Stimulated activated naive B cell treated with anti-CD40 and anti-IgM and Interleukin-4, amounts not matched to agents 10 μg/mL and 1 μg/mL and 100 μg/mL, for 72 hours (primary cell): Measurements from ENCODE around the gene IRX4.

Experiments
- ATAC-seq, 2 donors: fragments of 150-1000 bp; cut with Tn5 transposase; replicated peaks; 2 replicates each; pipeline ENCODE4 v1.10.0; 2021; ENCODE audit warnings: moderate library complexity in 1 of 2
- DNase-seq: peaks from one replicate; pipeline ENCODE4 v3.0.0; 2021
- H3K27ac Mint-ChIP-seq: one replicate; pipeline ENCODE4 v1.8.0; 2022; ENCODE audit warnings: mild to moderate bottlenecking, mixed read lengths
- H3K27me3 Mint-ChIP-seq, 2 donors: one replicate each; pipeline ENCODE4 v1.8.0; 2022; ENCODE audit warnings: mixed read lengths in 2 of 2
- H3K36me3 Mint-ChIP-seq, 2 donors: one replicate each; pipeline ENCODE4 v1.8.0; 2022; ENCODE audit warnings: mixed read lengths in 2 of 2, mild to moderate bottlenecking in 1 of 2
- H3K4me1 Mint-ChIP-seq, 2 donors: one replicate each; pipeline ENCODE4 v1.8.0; 2022; ENCODE audit warnings: mixed read lengths in 2 of 2, mild to moderate bottlenecking in 1 of 2
- H3K4me3 Mint-ChIP-seq, 2 donors: one replicate each; pipeline ENCODE4 v1.8.0; 2022; ENCODE audit warnings: mild to moderate bottlenecking in 2 of 2, mixed read lengths in 2 of 2, moderate library complexity in 1 of 2
- H3K9me3 Mint-ChIP-seq, 2 donors: one replicate each; pipeline ENCODE4 v1.8.0; 2022; ENCODE audit warnings: mixed read lengths in 2 of 2, mild to moderate bottlenecking in 1 of 2

Gene IRX4

GRCh38 chr5:1891391-1891790 is 8.7 kb upstream of the IRX4 start:
- no peak for DNase-seq
- Mint-ChIP-seq H3K4me3 (no peak overlapping the region), H3K27ac (no peak overlapping the region), H3K4me1 (peaks cover 0 to 7% of the 10 kb centered on the region in 2 donors), H3K27me3 (peaks cover 39 to 71% of the 10 kb centered on the region in 2 donors), H3K36me3 (no peaks in the 10 kb centered on the region), H3K9me3 (no peaks in the 10 kb centered on the region)
- ATAC-seq: no peak

GRCh38 chr5:1890296-1890695 is 7.6 kb upstream of the IRX4 start:
- H3K9me3 Mint-ChIP-seq: no peaks in the 10 kb centered on the region
- H3K4me1 Mint-ChIP-seq: peaks cover 0 to 13% of the 10 kb centered on the region in 2 donors
- ATAC-seq (no peak), DNase-seq (no peak)
- no peaks in the 10 kb centered on the region for H3K36me3 Mint-ChIP-seq
- H3K27ac Mint-ChIP-seq: no peak overlapping the region
- H3K27me3 Mint-ChIP-seq: peaks cover 42 to 75% of the 10 kb centered on the region in 2 donors
- H3K4me3 Mint-ChIP-seq: no peak overlapping the region

GRCh38 chr5:1889321-1890065 is 6.8 kb upstream of the IRX4 start:
- DNase-seq (no peak), ATAC-seq (no peak)
- H3K27me3 Mint-ChIP-seq: peaks cover 47 to 77% of the 10 kb centered on the region in 2 donors
- H3K27ac Mint-ChIP-seq: no peak overlapping the region
- H3K4me1 Mint-ChIP-seq: peaks cover 3 to 21% of the 10 kb centered on the region in 2 donors
- no peak overlapping the region for H3K4me3 Mint-ChIP-seq
- H3K9me3 Mint-ChIP-seq: no peaks in the 10 kb centered on the region
- H3K36me3 Mint-ChIP-seq: no peaks in the 10 kb centered on the region

GRCh38 chr5:1888541-1889251 is 6.0 kb upstream of the IRX4 start:
- no peak overlapping the region for H3K4me3 Mint-ChIP-seq
- ATAC-seq (no peak), DNase-seq (no peak)
- H3K4me1 Mint-ChIP-seq: peaks cover 7 to 29% of the 10 kb centered on the region in 2 donors
- no peaks in the 10 kb centered on the region for H3K9me3 Mint-ChIP-seq
- H3K27ac Mint-ChIP-seq: no peak overlapping the region
- H3K27me3 Mint-ChIP-seq: peaks cover 47 to 78% of the 10 kb centered on the region in 2 donors
- H3K36me3 Mint-ChIP-seq: no peaks in the 10 kb centered on the region

GRCh38 chr5:1887588-1888360 is 5.0 kb upstream of the IRX4 start:
- H3K4me1 Mint-ChIP-seq: peaks cover 7 to 33% of the 10 kb centered on the region in 2 donors
- ATAC-seq (no peak), DNase-seq (no peak)
- H3K27ac Mint-ChIP-seq: peak overlapping the region; percentile 31
- H3K36me3 Mint-ChIP-seq: no peaks in the 10 kb centered on the region
- H3K9me3 Mint-ChIP-seq: no peaks in the 10 kb centered on the region
- peaks cover 44 to 72% of the 10 kb centered on the region in 2 donors for H3K27me3 Mint-ChIP-seq
- H3K4me3 Mint-ChIP-seq: peak overlapping the region; percentile 14 to 53

- peak overlapping the region; percentile 32 to 67 for H3K4me3 Mint-ChIP-seq
- peak overlapping the region; percentile 59 for H3K27ac Mint-ChIP-seq
- DNase-seq (no peak), ATAC-seq (no peak)
- no peaks in the 10 kb centered on the region for H3K36me3 Mint-ChIP-seq
- H3K4me1 Mint-ChIP-seq: peaks cover 7 to 36% of the 10 kb centered on the region in 2 donors
- no peaks in the 10 kb centered on the region for H3K9me3 Mint-ChIP-seq
- H3K27me3 Mint-ChIP-seq: peaks cover 42 to 69% of the 10 kb centered on the region in 2 donors
Observed at GRCh38 chr5:1886846-1887587, 4.3 kb upstream of the IRX4 start.

GRCh38 chr5:1885868-1886845 is 3.4 kb upstream of the IRX4 start:
- Mint-ChIP-seq H3K27me3 (peaks cover 47 to 77% of the 10 kb centered on the region in 2 donors), H3K27ac (peak overlapping the region; percentile 75), H3K4me3 (peak overlapping the region in 1 of 2 donors; percentile 46), H3K36me3 (no peaks in the 10 kb centered on the region), H3K4me1 (peaks cover 11 to 43% of the 10 kb centered on the region in 2 donors), H3K9me3 (no peaks in the 10 kb centered on the region)
- no peak for DNase-seq
- ATAC-seq: no peak

- DNase-seq (no peak), ATAC-seq (no peak)
- Mint-ChIP-seq H3K27me3 (peaks cover 52 to 77% of the 10 kb centered on the region in 2 donors), H3K9me3 (no peaks in the 10 kb centered on the region), H3K27ac (peak overlapping the region; percentile 75), H3K36me3 (peaks cover 0 to 2% of the 10 kb centered on the region in 2 donors), H3K4me3 (peak overlapping the region in 1 of 2 donors; percentile 46), H3K4me1 (peaks cover 13 to 47% of the 10 kb centered on the region in 2 donors)
Observed at GRCh38 chr5:1885404-1885755, 2.7 kb upstream of the IRX4 start.

- H3K36me3 Mint-ChIP-seq: peaks cover 0 to 4% of the 10 kb centered on the region in 2 donors
- H3K27ac Mint-ChIP-seq: peak overlapping the region; percentile 89
- peaks cover 53 to 77% of the 10 kb centered on the region in 2 donors for H3K27me3 Mint-ChIP-seq
Observed at GRCh38 chr5:1884678-1885403, 2.1 kb upstream of the IRX4 start.

GRCh38 chr5:1883925-1884677 is 1.4 kb upstream of the IRX4 start:
- peak overlapping the region in 1 of 2 donors; percentile 48 for H3K4me3 Mint-ChIP-seq
- DNase-seq (no peak), ATAC-seq (no peak)
- peaks cover 55 to 77% of the 10 kb centered on the region in 2 donors for H3K27me3 Mint-ChIP-seq
- H3K4me1 Mint-ChIP-seq: peaks cover 15 to 49% of the 10 kb centered on the region in 2 donors
- peaks cover 3% of the 10 kb centered on the region in 2 donors for H3K9me3 Mint-ChIP-seq
- H3K27ac Mint-ChIP-seq: peak overlapping the region; percentile 89
- H3K36me3 Mint-ChIP-seq: peaks cover 0 to 8% of the 10 kb centered on the region in 2 donors

More at GRCh38 chr5:1884678-1885403, 2.1 kb upstream of the IRX4 start:
- Mint-ChIP-seq H3K4me3 (peak overlapping the region; percentile 38 to 67), H3K4me1 (peaks cover 13 to 49% of the 10 kb centered on the region in 2 donors), H3K9me3 (no peaks in the 10 kb centered on the region)
- ATAC-seq (no peak), DNase-seq (no peak)

- Mint-ChIP-seq H3K9me3 (peaks cover 3% of the 10 kb centered on the region in 2 donors), H3K4me3 (peak overlapping the region in 1 of 2 donors; percentile 56), H3K4me1 (peaks cover 15 to 49% of the 10 kb centered on the region in 2 donors), H3K27me3 (peaks cover 49 to 77% of the 10 kb centered on the region in 2 donors), H3K36me3 (peaks cover 0 to 8% of the 10 kb centered on the region in 2 donors), H3K27ac (peak overlapping the region; percentile 89)
- no peak for ATAC-seq
- no peak for DNase-seq
Observed at GRCh38 chr5:1883120-1883924, 597 bp upstream of the IRX4 start.
